ENCODE data around the gene BABAM2.
"Not testable (repeated sequence)": the region's sequence is repeated elsewhere in the genome, so short reads cannot be mapped to it uniquely, and the experiment has no call there.

The BABAM2 gene

GRCh38 chr2:28318023-28318422 is 427.5 kb downstream of the BABAM2 start:
- DNase-seq (ENCODE audit: low spot score): no peak

GRCh38 chr2:28318462-28319117 is 428.1 kb downstream of the BABAM2 start:
- DNase-seq (ENCODE audit: low spot score): no peak

- no peak for DNase-seq (ENCODE audit: low spot score)
These were observed 428.8 kb downstream of the BABAM2 start for GRCh38 chr2:28319118-28320008.

GRCh38 chr2:28320009-28320365 is 429.5 kb downstream of the BABAM2 start:
- DNase-seq (ENCODE audit: low spot score): no peak

GRCh38 chr2:28320371-28320770 is 429.8 kb downstream of the BABAM2 start:
- DNase-seq (ENCODE audit: low spot score): no peak

- no peak for DNase-seq (ENCODE audit: low spot score)
These were observed 430.9 kb downstream of the BABAM2 start for GRCh38 chr2:28321426-28321825.

GRCh38 chr2:28322051-28322450 is 431.5 kb downstream of the BABAM2 start:
- DNase-seq (ENCODE audit: low spot score): no peak

GRCh38 chr2:28322456-28322855 is 431.9 kb downstream of the BABAM2 start:
- no peak for DNase-seq (ENCODE audit: low spot score)

- DNase-seq (ENCODE audit: low spot score): no peak
These were observed 432.5 kb downstream of the BABAM2 start for GRCh38 chr2:28322981-28323396.

GRCh38 chr2:28325173-28325566 is 434.6 kb downstream of the BABAM2 start:
- no peak for DNase-seq (ENCODE audit: low spot score)

- DNase-seq (ENCODE audit: low spot score): no peak
These were observed 435.3 kb downstream of the BABAM2 start for GRCh38 chr2:28325567-28326468.

- DNase-seq (ENCODE audit: low spot score): no peak
These were observed 435.9 kb downstream of the BABAM2 start for GRCh38 chr2:28326469-28326805.

GRCh38 chr2:28326881-28327505 is 436.5 kb downstream of the BABAM2 start:
- no peak for DNase-seq (ENCODE audit: low spot score)

- no peak for DNase-seq (ENCODE audit: low spot score)
These were observed 437.0 kb downstream of the BABAM2 start for GRCh38 chr2:28327581-28327955.

GRCh38 chr2:28327956-28328922 is 437.7 kb downstream of the BABAM2 start:
- DNase-seq (ENCODE audit: low spot score): no peak

- DNase-seq (ENCODE audit: low spot score): no peak
These were observed 438.7 kb downstream of the BABAM2 start for GRCh38 chr2:28329184-28329583.

GRCh38 chr2:28330722-28331121 is 440.2 kb downstream of the BABAM2 start:
- DNase-seq (ENCODE audit: low spot score): not testable (repeated sequence)

- not testable (repeated sequence) for DNase-seq (ENCODE audit: low spot score)
These were observed 441.3 kb downstream of the BABAM2 start for GRCh38 chr2:28331797-28332196.

GRCh38 chr2:28332696-28333095 is 442.2 kb downstream of the BABAM2 start:
- DNase-seq (ENCODE audit: low spot score): no peak

- no peak for DNase-seq (ENCODE audit: low spot score)
These were observed 443.3 kb downstream of the BABAM2 start for GRCh38 chr2:28333606-28334526.

Measured in HuH-7 (cell line).